ENCODE data around the gene NTRK3.

DNA sequence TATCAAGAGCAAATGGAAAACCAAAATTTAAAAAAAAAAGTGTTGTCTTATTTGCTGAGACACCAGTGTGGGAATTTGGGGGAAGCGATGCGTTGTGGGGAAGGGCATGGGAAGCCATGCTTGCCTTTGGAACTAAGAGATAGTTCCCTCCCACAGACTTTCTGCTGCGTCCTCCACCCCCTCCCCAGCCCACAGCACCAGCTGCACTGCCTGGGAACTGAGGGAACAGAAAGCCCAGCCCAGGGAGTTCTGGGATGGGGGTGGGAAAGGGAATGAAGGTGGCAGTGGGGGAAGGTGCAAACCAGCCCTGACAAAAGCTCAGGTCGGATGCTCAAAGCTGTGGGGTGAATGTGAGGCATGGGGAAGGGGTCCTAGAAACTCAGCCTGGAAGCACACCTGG is 8.1 kb upstream of the NTRK3 start:
- no peak for TF ChIP-seq CTCF (IDR thresholded peaks at IDR 0.05)
- TF ChIP-seq POLR2A (IDR thresholded peaks at IDR 0.05) = no peak
- no peak for TF ChIP-seq EP300 (IDR thresholded peaks at IDR 0.05)
- TF ChIP-seq POLR2AphosphoS5 (IDR thresholded peaks at IDR 0.05) = no peak

Measured in upper lobe of left lung (tissue), 4 donors.